HCT116 (cell line): ENCODE data around the gene PRCP. TPM values are rescaled to one million over a fixed set of nuclear protein-coding genes. Genes with fewer than 3 reads are reported as not detected.

Experiments
- ATAC-seq: fragments of 200-7000 bp; cut with Tn5 transposase; 2 replicates; pipeline ENCODE4 v1.9.1; 2020; ENCODE audit warnings: mild to moderate bottlenecking, moderate library complexity
- BruUV-seq: library from RNA; stranded (reverse); fragments of 400-500 nt; replicated peaks from 2 replicates; lab custom pipeline; 2021; lab: Mats Ljungman, UMichigan
- CTCF ChIA-PET: fragments of 300-600 bp; sonication (Branson Sonifier 250); formaldehyde crosslinking; loops from one replicate; lab custom pipeline; 2021; ENCODE audit warnings: antibody characterized with exemption; lab: Charles Lee
- POLR2A ChIA-PET: fragments of 300-600, 350-600 bp; sonication (Branson Sonifier 250); formaldehyde crosslinking; loops from one replicate; lab custom pipeline; 2021; ENCODE audit warnings: antibody characterized with exemption; lab: Charles Lee
- RAD21 ChIA-PET, 2 experiments: fragments of 300-600 bp; sonication (Branson Sonifier 250); formaldehyde crosslinking; loops; one replicate each; lab custom pipeline; 2023; ENCODE audit warnings: low total read pairs in 2 of 2; ENCODE audit not compliant: uncharacterized antibody in 2 of 2, unreplicated experiment in 2 of 2, low non-redundant PET in 1 of 2; lab: Charles Lee
- DNase-seq: peaks from one replicate; pipeline ENCODE4 v3.0.0-alpha.2; 2010; ENCODE audit warnings: low read depth, low spot score
- H2AFZ ChIP-seq: fragments of 200-600 bp; shearing (Covaris generic), sonication (generic); 2 replicates; pipeline ENCODE4 v1.6.1; 2017; ENCODE audit warnings: low read depth, mixed run types, mixed read lengths, antibody characterized with exemption, low read length; ENCODE audit not compliant: poor library complexity, severe bottlenecking
- H3K27ac ChIP-seq: 2 replicates; pipeline ENCODE4 v1.5.1; 2012; ENCODE audit warnings: low read depth, low read length
- H3K27me3 ChIP-seq: fragments of 200-600 bp; sonication (generic); 2 replicates; pipeline ENCODE4 v1.6.1; 2016; ENCODE audit warnings: mixed run types, low read length, mixed read lengths; ENCODE audit not compliant: insufficient read depth
- H3K36me3 ChIP-seq, 2 experiments: fragments of 200-500 bp in 1 of 2; fragments of 200-600 bp in 1 of 2; sonication (Bioruptor generic) in 1 of 2; sonication (generic) in 1 of 2; 2 replicates each; pipeline versions ENCODE4 v1.5.1 to v1.6.1; 2014 to 2016; ENCODE audit warnings: low read length in 2 of 2, inconsistent platforms in 1 of 2, mixed read lengths in 1 of 2, mixed run types in 1 of 2; ENCODE audit not compliant: insufficient read depth in 2 of 2, control insufficient read depth in 1 of 2
- H3K4me1 ChIP-seq, 2 experiments: fragments of 200-600 bp in 1 of 2; sonication (generic) in 1 of 2; 2 replicates each; pipeline versions ENCODE4 v1.5.1 to v1.6.1; 2012 to 2017; ENCODE audit warnings: low read length in 2 of 2, inconsistent platforms in 1 of 2, mild to moderate bottlenecking in 1 of 2, mixed read lengths in 1 of 2, mixed run types in 1 of 2, moderate library complexity in 1 of 2; ENCODE audit not compliant: insufficient read depth in 2 of 2, control insufficient read depth in 1 of 2
- H3K4me2 ChIP-seq: fragments of 200-600 bp; sonication (generic); 2 replicates; pipeline ENCODE4 v1.6.1; 2017; ENCODE audit warnings: mixed run types, low read length, mixed read lengths
- H3K4me3 ChIP-seq, 2 experiments: fragments of 200-600 bp in 1 of 2; sonication (generic) in 1 of 2; replicated peaks in 1 of 2; 2 replicates each; pipeline ENCODE4 v1.5.1; 2011 to 2016; ENCODE audit warnings: low read length in 2 of 2, control low read depth in 1 of 2, low read depth in 1 of 2, mild to moderate bottlenecking in 1 of 2, mixed read lengths in 1 of 2, mixed run types in 1 of 2
- H3K79me2 ChIP-seq: fragments of 200-600 bp; sonication (generic); 2 replicates; pipeline ENCODE4 v1.6.1; 2017; ENCODE audit warnings: mild to moderate bottlenecking, mixed run types, low read length, moderate library complexity, mixed read lengths; ENCODE audit not compliant: insufficient read depth
- H3K9ac ChIP-seq: fragments of 200-600 bp; sonication (generic); 2 replicates; pipeline ENCODE4 v1.6.1; 2016; ENCODE audit warnings: low read length, mixed read lengths
- H3K9me2 ChIP-seq: fragments of 200-600 bp; sonication (generic), shearing (Covaris generic); 2 replicates; pipeline ENCODE4 v1.6.1; 2017; ENCODE audit warnings: mixed run types, mild to moderate bottlenecking, moderate library complexity; ENCODE audit not compliant: insufficient read depth
- H3K9me3 ChIP-seq, 2 experiments: fragments of 200-500 bp in 1 of 2; fragments of 200-600 bp in 1 of 2; sonication (Bioruptor generic) in 1 of 2; sonication (generic) in 1 of 2; 2 replicates each; pipeline ENCODE4 v1.6.1; 2014 to 2017; ENCODE audit warnings: low read length in 2 of 2, mixed read lengths in 2 of 2, inconsistent platforms in 1 of 2, low read depth in 1 of 2, mild to moderate bottlenecking in 1 of 2, mixed run types in 1 of 2, moderate library complexity in 1 of 2; ENCODE audit not compliant: control insufficient read depth in 1 of 2, insufficient read depth in 1 of 2
- H4K20me1 ChIP-seq: fragments of 200-600 bp; sonication (generic), shearing (Covaris generic); 2 replicates; pipeline ENCODE4 v1.6.1; 2017; ENCODE audit warnings: mixed run types, mild to moderate bottlenecking, moderate library complexity; ENCODE audit not compliant: insufficient read depth
- CBX3 ChIP-seq: IDR thresholded peaks from 2 replicates; pipeline ENCODE4 v1.6.1; 2012; ENCODE audit warnings: low read depth
- CEBPB ChIP-seq: IDR thresholded peaks from 2 replicates; pipeline ENCODE4 v1.6.1; 2012; ENCODE audit warnings: low read depth
- ELF1 ChIP-seq: IDR thresholded peaks from 2 replicates; pipeline ENCODE4 v1.6.1; 2012; ENCODE audit warnings: low read depth, borderline replicate concordance
- EZH2 ChIP-seq: fragments of 200-600 bp; sonication (generic); IDR thresholded peaks from 2 replicates; pipeline ENCODE4 v1.6.1; 2017; ENCODE audit warnings: antibody characterized with exemption, mixed run types
- MAX ChIP-seq: IDR thresholded peaks from 2 replicates; pipeline ENCODE4 v1.6.1; 2012
- POLR2A ChIP-seq: IDR thresholded peaks from 2 replicates; pipeline ENCODE4 v1.7.0; 2011; ENCODE audit warnings: borderline replicate concordance; ENCODE audit not compliant: insufficient read depth, insufficient read length; ENCODE audit errors: extremely low read depth
- POLR2AphosphoS5 ChIP-seq: IDR thresholded peaks from 2 replicates; pipeline ENCODE4 v1.6.1; 2011; ENCODE audit warnings: mild to moderate bottlenecking, low read depth, low read length, moderate library complexity
- RAD21 ChIP-seq: IDR thresholded peaks from 2 replicates; pipeline ENCODE4 v1.6.1; 2012; ENCODE audit warnings: low read depth, mild to moderate bottlenecking
- REST ChIP-seq: IDR thresholded peaks from 2 replicates; pipeline ENCODE4 v1.6.1; 2012; ENCODE audit warnings: low read depth
- SIN3A ChIP-seq: IDR thresholded peaks from 2 replicates; pipeline ENCODE4 v1.6.1; 2012; ENCODE audit warnings: low read depth
- TCF7L2 ChIP-seq: IDR thresholded peaks from 2 replicates; pipeline ENCODE4 v1.7.0; 2011; ENCODE audit warnings: borderline replicate concordance, inconsistent platforms; ENCODE audit not compliant: insufficient read depth, insufficient read length; ENCODE audit errors: extremely low read depth
- YY1 ChIP-seq: IDR thresholded peaks from 2 replicates; pipeline ENCODE4 v1.6.1; 2011; ENCODE audit warnings: low read length, low read depth, moderate library complexity, mild to moderate bottlenecking; ENCODE audit not compliant: insufficient replicate concordance; ENCODE audit errors: extremely low read depth
- ZNF274 ChIP-seq: fragments of 200-500 bp; sonication (Bioruptor generic); IDR thresholded peaks from 2 replicates; pipeline ENCODE4 v1.6.1; 2014; ENCODE audit warnings: mild to moderate bottlenecking, low read depth, low read length, inconsistent platforms
- intact Hi-C: fragments of 100-400 bp; cut with micrococcal nuclease; formaldehyde crosslinking; loops from 2 replicates; pipeline ENCODE4 v1.10.0; 2022
- total RNA-seq: library from RNA; stranded (reverse); gene quantifications from one replicate; pipeline ENCODE4 v1.2.1, GENCODE V29; 2021; ENCODE audit not compliant: unreplicated experiment
- TF ChIP-seq, protein P1 (sequence below), 3 experiments: fragments of 200-600 bp in 1 of 3; sonication (generic) in 1 of 3; IDR thresholded peaks in 2 of 3; conservative IDR thresholded peaks in 1 of 3; 2 replicates each; pipeline ENCODE4 v1.5.1; 2012 to 2017; ENCODE audit warnings: low read depth in 2 of 3, low read length in 2 of 3, antibody characterized with exemption in 1 of 3, borderline replicate concordance in 1 of 3, control low read depth in 1 of 3, mild to moderate bottlenecking in 1 of 3, mixed read lengths in 1 of 3, mixed run types in 1 of 3, moderate library complexity in 1 of 3; ENCODE audit not compliant: insufficient read depth in 1 of 3
- TF ChIP-seq, protein P2 (sequence below): IDR thresholded peaks from 2 replicates; pipeline ENCODE4 v1.6.1; 2011; ENCODE audit warnings: mild to moderate bottlenecking, low read length, moderate library complexity; ENCODE audit not compliant: insufficient replicate concordance; ENCODE audit errors: extremely low read depth

Gene PRCP
- total RNA-seq, 1 experiment from 2014 or later, result 50.0 TPM

- TF ChIP-seq, protein P1, sequence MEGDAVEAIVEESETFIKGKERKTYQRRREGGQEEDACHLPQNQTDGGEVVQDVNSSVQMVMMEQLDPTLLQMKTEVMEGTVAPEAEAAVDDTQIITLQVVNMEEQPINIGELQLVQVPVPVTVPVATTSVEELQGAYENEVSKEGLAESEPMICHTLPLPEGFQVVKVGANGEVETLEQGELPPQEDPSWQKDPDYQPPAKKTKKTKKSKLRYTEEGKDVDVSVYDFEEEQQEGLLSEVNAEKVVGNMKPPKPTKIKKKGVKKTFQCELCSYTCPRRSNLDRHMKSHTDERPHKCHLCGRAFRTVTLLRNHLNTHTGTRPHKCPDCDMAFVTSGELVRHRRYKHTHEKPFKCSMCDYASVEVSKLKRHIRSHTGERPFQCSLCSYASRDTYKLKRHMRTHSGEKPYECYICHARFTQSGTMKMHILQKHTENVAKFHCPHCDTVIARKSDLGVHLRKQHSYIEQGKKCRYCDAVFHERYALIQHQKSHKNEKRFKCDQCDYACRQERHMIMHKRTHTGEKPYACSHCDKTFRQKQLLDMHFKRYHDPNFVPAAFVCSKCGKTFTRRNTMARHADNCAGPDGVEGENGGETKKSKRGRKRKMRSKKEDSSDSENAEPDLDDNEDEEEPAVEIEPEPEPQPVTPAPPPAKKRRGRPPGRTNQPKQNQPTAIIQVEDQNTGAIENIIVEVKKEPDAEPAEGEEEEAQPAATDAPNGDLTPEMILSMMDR (IDR thresholded peaks at IDR 0.05 in 2 of 3, conservative IDR thresholded peaks at IDR 0.05 in 1 of 3; ENCODE audit: borderline replicate concordance in 1 of 3, insufficient read depth in 1 of 3, low read depth in 2 of 3, low read length in 2 of 3), result 0 out of 6 replicates have a peak, but pooled peaks of 1 of the 3 experiments have one; percentile 2
- TF ChIP-seq TCF7L2, result peak; percentile 74
- TF ChIP-seq SIN3A, result peak; percentile 82
- TF ChIP-seq CBX3, result peak; percentile 73; the same call in 1 of the 2 replicates
- no peak for TF ChIP-seq EZH2
- no peak for TF ChIP-seq ZNF274
- no peak for TF ChIP-seq RAD21
- no peak for TF ChIP-seq ELF1
Observed at GRCh38 chr11:82900277-82901164, at the start of gene PRCP (continued).

DNA sequence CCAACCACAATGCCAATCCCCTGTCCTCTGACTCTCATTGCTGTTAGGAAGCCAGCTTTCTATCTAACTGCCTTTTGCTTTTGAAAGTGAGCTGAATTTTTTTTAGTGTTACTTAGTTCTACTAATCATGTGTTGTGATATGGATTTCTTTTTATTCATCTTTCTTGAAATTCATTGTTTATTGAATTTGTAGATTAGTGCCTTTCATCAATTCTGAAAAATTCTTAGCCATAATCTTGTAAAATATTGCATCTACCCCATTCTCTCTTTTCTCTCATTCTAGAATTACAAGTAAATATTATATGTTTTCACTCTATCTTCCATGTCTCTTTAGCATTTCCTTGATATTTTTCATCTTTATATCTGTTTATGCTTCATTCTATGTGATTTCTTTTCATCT, 49.1 kb upstream of the PRCP start:
- Histone ChIP-seq H3K9me3 (no peaks in the 10 kb centered on the region; a peak in 1 of 4 replicates), H3K79me2 (no peaks in the 10 kb centered on the region), H3K4me3 (no peak overlapping the region), H3K27me3 (no peaks in the 10 kb centered on the region), H3K9ac (no peak overlapping the region), H2AFZ (no peak overlapping the region), H3K4me2 (no peak overlapping the region), H3K4me1 (no peaks in the 10 kb centered on the region), H4K20me1 (no peaks in the 10 kb centered on the region), H3K9me2 (no peaks in the 10 kb centered on the region), H3K27ac (no peak overlapping the region), H3K36me3 (no peaks in the 10 kb centered on the region)
- ChIA-PET RAD21 (no interaction called here), POLR2A (no interaction called here), CTCF (no interaction called here)
- intact Hi-C loops, result no loop called here
- DNase-seq (no peak), ATAC-seq (no peak)
- no peak for TF ChIP-seq YY1
- no peak for TF ChIP-seq REST
- TF ChIP-seq POLR2AphosphoS5, result no peak
- no peak for TF ChIP-seq MAX
- TF ChIP-seq, protein P2, sequence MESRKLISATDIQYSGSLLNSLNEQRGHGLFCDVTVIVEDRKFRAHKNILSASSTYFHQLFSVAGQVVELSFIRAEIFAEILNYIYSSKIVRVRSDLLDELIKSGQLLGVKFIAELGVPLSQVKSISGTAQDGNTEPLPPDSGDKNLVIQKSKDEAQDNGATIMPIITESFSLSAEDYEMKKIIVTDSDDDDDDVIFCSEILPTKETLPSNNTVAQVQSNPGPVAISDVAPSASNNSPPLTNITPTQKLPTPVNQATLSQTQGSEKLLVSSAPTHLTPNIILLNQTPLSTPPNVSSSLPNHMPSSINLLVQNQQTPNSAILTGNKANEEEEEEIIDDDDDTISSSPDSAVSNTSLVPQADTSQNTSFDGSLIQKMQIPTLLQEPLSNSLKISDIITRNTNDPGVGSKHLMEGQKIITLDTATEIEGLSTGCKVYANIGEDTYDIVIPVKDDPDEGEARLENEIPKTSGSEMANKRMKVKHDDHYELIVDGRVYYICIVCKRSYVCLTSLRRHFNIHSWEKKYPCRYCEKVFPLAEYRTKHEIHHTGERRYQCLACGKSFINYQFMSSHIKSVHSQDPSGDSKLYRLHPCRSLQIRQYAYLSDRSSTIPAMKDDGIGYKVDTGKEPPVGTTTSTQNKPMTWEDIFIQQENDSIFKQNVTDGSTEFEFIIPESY, result no peak
- TF ChIP-seq CEBPB, result no peak
- TF ChIP-seq POLR2A, result no peak
- TF ChIP-seq SIN3A, result no peak
- no TSS peak for BruUV-seq
